RPMI8226 (cell line): ENCODE measurements around the gene IPO4.

Source experiments
- DNase-seq: peaks from one replicate; pipeline ENCODE4 v3.0.0-alpha.2; 2015

IPO4 gene

GRCh38 chr14:24146978-24147760 is 41.4 kb downstream of the IPO4 start, which contains the start of gene RNF31:
RNF31 (plus strand) TSS chr14:24147498; CDS start chr14:24147699, 201 bp downstream.
- peak; percentile 97 for DNase-seq

GRCh38 chr14:24146453-24146977 is 42.1 kb downstream of the IPO4 start, which contains the start of gene PSME2:
PSME2 (minus strand) TSS chr14:24146610; CDS start chr14:24146581, 29 bp downstream.
- peak; percentile 91 for DNase-seq

- no peak for DNase-seq
Measured at GRCh38 chr14:24145690-24146452, 42.7 kb downstream of the IPO4 start.

GRCh38 chr14:24145219-24145618 is 43.4 kb downstream of the IPO4 start:
- DNase-seq, result no peak

- DNase-seq, result no peak
Measured at GRCh38 chr14:24144451-24144850, 44.2 kb downstream of the IPO4 start.

GRCh38 chr14:24143511-24143910 is 45.1 kb downstream of the IPO4 start:
- no peak for DNase-seq

GRCh38 chr14:24141097-24141880 is 47.3 kb downstream of the IPO4 start, which contains the start of gene EMC9:
EMC9 (minus strand) TSS chr14:24141591; CDS start chr14:24141304, 287 bp downstream.
- peak; percentile 98 for DNase-seq

- peak; percentile 59 for DNase-seq
Measured at GRCh38 chr14:24139272-24139934, 49.2 kb downstream of the IPO4 start.

GRCh38 chr14:24138396-24139271 is 50.0 kb downstream of the IPO4 start:
- no peak for DNase-seq

GRCh38 chr14:24137529-24138395 is 50.9 kb downstream of the IPO4 start:
- no peak for DNase-seq

GRCh38 chr14:24136684-24137528 is 51.7 kb downstream of the IPO4 start:
- DNase-seq, result no peak

- DNase-seq, result peak; percentile 92
Measured at GRCh38 chr14:24135834-24136683, 52.6 kb downstream of the IPO4 start, which contains the start of gene PSME1. PSME1 (plus strand) TSS chr14:24136194; CDS start chr14:24136263, 69 bp downstream.

- peak; percentile 38 for DNase-seq
Measured at GRCh38 chr14:24135584-24135833, 53.1 kb downstream of the IPO4 start.

GRCh38 chr14:24133735-24134134 is 54.9 kb downstream of the IPO4 start:
- no peak for DNase-seq

GRCh38 chr14:24132976-24133375 is 55.6 kb downstream of the IPO4 start:
- no peak for DNase-seq

- DNase-seq, result peak; percentile 86
Measured at GRCh38 chr14:24132061-24132685, 56.4 kb downstream of the IPO4 start.

GRCh38 chr14:24131549-24131966 is 57.1 kb downstream of the IPO4 start:
- DNase-seq, result no peak
